Lower leg skin (tissue), 3 donors: ENCODE data around the gene SIK3.

Experiments used
- CTCF ChIP-seq, 3 donors: fragments of 450-650 bp; IDR thresholded peaks; one replicate each; pipeline ENCODE4 v1.5.1; 2016; ENCODE audit warnings: antibody characterized with exemption in 3 of 3, mild to moderate bottlenecking in 3 of 3, moderate library complexity in 2 of 3
- POLR2A ChIP-seq, 2 donors: fragments of 450-650 bp; IDR thresholded peaks; one replicate each; pipeline ENCODE4 v1.6.1; 2016 to 2017; ENCODE audit warnings: antibody characterized with exemption in 2 of 2, mild to moderate bottlenecking in 1 of 2, moderate library complexity in 1 of 2

- TF ChIP-seq CTCF (IDR thresholded peaks at IDR 0.05) (no peak), POLR2A (IDR thresholded peaks at IDR 0.05) (no peak)
Measured at GRCh38 chr11:116804001-116804400, 294.2 kb downstream of the SIK3 start.
